Measurements from ENCODE around the gene SRD5A3. TPM values are rescaled to one million over a fixed set of nuclear protein-coding genes. Genes with fewer than 3 reads are reported as not detected.

Gene SRD5A3
- total RNA-seq, 1 experiment from 2014 or later = 26.1 TPM

DNA sequence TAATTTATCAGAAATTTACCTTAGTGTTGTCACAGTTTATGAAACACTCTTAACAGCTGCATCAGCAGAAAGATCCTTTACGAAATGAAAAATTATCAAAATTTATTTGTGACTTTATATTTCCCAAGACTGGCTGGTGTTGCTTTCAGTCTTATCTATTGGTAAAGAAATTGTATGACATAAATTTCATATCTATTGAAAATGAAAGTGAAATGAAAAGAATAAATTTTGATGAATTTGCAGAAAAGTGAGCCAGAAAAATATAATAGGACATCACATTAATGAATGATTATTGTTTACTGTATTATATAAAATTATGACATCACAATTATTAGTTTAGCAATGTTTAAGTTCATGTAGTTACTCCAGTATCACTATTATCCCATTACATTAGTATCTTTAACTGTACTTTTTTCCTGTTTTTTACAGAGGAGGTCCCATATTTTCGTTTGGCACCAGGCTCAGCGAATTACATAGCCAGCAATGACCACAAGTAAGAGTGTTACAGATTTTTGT, 36.5 kb downstream of the SRD5A3 start:
- H3K4me3 Mint-ChIP-seq (ENCODE audit: unreplicated experiment) = no peak overlapping the region
- TF ChIP-seq, protein P1, sequence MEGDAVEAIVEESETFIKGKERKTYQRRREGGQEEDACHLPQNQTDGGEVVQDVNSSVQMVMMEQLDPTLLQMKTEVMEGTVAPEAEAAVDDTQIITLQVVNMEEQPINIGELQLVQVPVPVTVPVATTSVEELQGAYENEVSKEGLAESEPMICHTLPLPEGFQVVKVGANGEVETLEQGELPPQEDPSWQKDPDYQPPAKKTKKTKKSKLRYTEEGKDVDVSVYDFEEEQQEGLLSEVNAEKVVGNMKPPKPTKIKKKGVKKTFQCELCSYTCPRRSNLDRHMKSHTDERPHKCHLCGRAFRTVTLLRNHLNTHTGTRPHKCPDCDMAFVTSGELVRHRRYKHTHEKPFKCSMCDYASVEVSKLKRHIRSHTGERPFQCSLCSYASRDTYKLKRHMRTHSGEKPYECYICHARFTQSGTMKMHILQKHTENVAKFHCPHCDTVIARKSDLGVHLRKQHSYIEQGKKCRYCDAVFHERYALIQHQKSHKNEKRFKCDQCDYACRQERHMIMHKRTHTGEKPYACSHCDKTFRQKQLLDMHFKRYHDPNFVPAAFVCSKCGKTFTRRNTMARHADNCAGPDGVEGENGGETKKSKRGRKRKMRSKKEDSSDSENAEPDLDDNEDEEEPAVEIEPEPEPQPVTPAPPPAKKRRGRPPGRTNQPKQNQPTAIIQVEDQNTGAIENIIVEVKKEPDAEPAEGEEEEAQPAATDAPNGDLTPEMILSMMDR (IDR thresholded peaks at IDR 0.05; ENCODE audit: unreplicated experiment) = no peak
- CTCF ChIA-PET = no interaction called here
- BruUV-seq (replicated peaks) = no TSS peak
- no peaks in the 10 kb centered on the region for H3K9me3 Mint-ChIP-seq (ENCODE audit: unreplicated experiment)
- POLR2A ChIA-PET = no interaction called here
- DNase-seq (ENCODE audit: unreplicated experiment) = no peak
- no peak overlapping the region for H3K27ac Mint-ChIP-seq (ENCODE audit: low read depth, unreplicated experiment)
- no peaks in the 10 kb centered on the region for H3K36me3 Mint-ChIP-seq (ENCODE audit: insufficient read depth, unreplicated experiment)
- intact Hi-C loops (cut with micrococcal nuclease) = no loop called here
- H3K27me3 Mint-ChIP-seq (ENCODE audit: insufficient read depth, unreplicated experiment) = no peaks in the 10 kb centered on the region
- H3K4me1 Mint-ChIP-seq (ENCODE audit: insufficient read depth, unreplicated experiment) = peaks cover 8% of the 10 kb centered on the region

DNA sequence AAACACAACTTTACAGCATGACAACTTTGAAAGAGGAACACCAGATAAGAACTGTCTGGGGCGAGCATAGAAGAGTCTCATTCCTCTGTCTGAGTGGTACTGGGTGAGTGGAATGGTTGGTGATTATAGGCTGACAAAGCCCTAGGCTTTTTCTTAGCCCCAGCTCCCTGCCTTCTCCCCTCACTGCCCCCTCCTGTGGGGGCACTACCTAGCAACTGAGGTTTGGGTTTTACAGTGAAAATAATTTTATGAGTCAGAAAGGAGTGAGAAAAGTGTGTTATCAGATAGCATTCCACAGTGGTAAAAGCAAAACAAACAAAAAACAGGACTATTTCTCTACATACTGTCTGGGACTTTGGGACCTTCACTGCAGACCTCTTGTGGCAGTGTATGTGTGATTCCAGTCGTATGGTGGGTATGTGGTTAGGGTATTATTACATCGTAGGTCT, 39.2 kb downstream of the SRD5A3 start:
- intact Hi-C loops (cut with micrococcal nuclease) = no loop called here
- ChIA-PET CTCF (interaction anchor here (0.6 to 0.7 kb wide), 2 partner anchors 8 to 47 kb away, joined by 3 to 4 read pairs; no protein-coding TSS in a partner anchor), POLR2A (interaction anchor here (0.8 to 4.7 kb wide), 3 partner anchors 10 to 40 kb away, joined by 4 to 42 read pairs (median 4); partner anchors contain the start of genes SRD5A3 and TMEM165)
- BruUV-seq (replicated peaks) = no TSS peak
- Mint-ChIP-seq H3K4me1 (ENCODE audit: insufficient read depth, unreplicated experiment) (no peaks in the 10 kb centered on the region), H3K27ac (ENCODE audit: low read depth, unreplicated experiment) (no peak overlapping the region), H3K9me3 (ENCODE audit: unreplicated experiment) (no peaks in the 10 kb centered on the region), H3K27me3 (ENCODE audit: insufficient read depth, unreplicated experiment) (no peaks in the 10 kb centered on the region), H3K36me3 (ENCODE audit: insufficient read depth, unreplicated experiment) (no peaks in the 10 kb centered on the region), H3K4me3 (ENCODE audit: unreplicated experiment) (no peak overlapping the region)
- DNase-seq (ENCODE audit: unreplicated experiment) = no peak
- TF ChIP-seq, protein P1 (IDR thresholded peaks at IDR 0.05; ENCODE audit: unreplicated experiment) = no peak

DNA sequence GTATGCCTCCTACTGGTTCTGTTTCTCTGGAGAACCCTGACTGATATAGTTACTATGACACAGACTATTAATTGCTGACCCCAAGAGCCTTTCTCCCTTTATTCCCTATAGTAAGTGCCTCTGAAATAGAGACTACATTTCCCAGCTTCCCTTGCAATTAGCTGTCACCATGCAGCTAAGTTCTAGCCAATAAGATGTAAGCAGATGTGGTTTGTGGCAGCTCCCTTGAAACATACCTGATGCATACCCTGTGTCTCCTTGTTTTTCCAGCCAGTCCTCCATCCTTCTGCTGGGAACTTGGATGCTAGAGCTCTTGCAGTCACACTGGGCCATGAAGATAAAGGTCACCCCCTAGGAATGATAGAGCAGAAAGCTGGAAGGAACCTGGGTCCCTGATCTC, 40.0 kb downstream of the SRD5A3 start:
- TF ChIP-seq, protein P1 (IDR thresholded peaks at IDR 0.05; ENCODE audit: unreplicated experiment) = no peak
- ChIA-PET CTCF (interaction anchor here (1.4 kb wide), 1 partner anchor 40 kb away, joined by 6 read pairs; the partner anchor contains the start of gene SRD5A3), POLR2A (interaction anchor here (0.5 to 4.7 kb wide), 4 partner anchors 9 to 301 kb away, joined by 3 to 42 read pairs (median 4); partner anchors contain the start of gene TMEM165)
- no peak for DNase-seq (ENCODE audit: unreplicated experiment)
- Mint-ChIP-seq H3K27me3 (ENCODE audit: insufficient read depth, unreplicated experiment) (no peaks in the 10 kb centered on the region), H3K9me3 (ENCODE audit: unreplicated experiment) (no peaks in the 10 kb centered on the region), H3K4me3 (ENCODE audit: unreplicated experiment) (no peak overlapping the region), H3K4me1 (ENCODE audit: insufficient read depth, unreplicated experiment) (no peaks in the 10 kb centered on the region), H3K27ac (ENCODE audit: low read depth, unreplicated experiment) (no peak overlapping the region), H3K36me3 (ENCODE audit: insufficient read depth, unreplicated experiment) (no peaks in the 10 kb centered on the region)
- no TSS peak for BruUV-seq (replicated peaks)
- intact Hi-C loops (cut with micrococcal nuclease) = no loop called here

DNA sequence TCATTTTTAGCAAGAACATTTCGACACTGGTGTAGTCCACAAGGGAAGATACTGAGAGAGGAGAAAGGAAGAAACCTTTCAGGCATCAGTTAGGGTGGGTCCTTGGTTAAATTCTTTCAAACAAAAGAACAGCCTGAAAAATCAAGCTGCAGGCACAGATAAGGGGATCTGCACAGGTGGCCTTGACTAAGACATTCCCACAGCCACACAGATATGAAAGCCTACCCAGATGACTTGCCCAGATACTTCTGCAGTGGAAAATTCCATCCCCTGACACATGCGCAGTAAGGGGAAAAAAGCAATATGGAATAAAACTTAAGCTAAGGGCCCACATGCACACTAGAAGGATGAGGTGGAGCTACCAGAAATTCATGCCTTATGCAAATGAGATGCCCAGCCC, 40.8 kb downstream of the SRD5A3 start:
- no peaks in the 10 kb centered on the region for H3K27me3 Mint-ChIP-seq (ENCODE audit: insufficient read depth, unreplicated experiment)
- POLR2A ChIA-PET = interaction anchor here (1.0 to 4.7 kb wide), 4 partner anchors 8 to 42 kb away, joined by 3 to 42 read pairs (median 4); partner anchors contain the start of gene TMEM165
- no peaks in the 10 kb centered on the region for H3K36me3 Mint-ChIP-seq (ENCODE audit: insufficient read depth, unreplicated experiment)
- H3K4me1 Mint-ChIP-seq (ENCODE audit: insufficient read depth, unreplicated experiment) = no peaks in the 10 kb centered on the region
- no peak overlapping the region for H3K27ac Mint-ChIP-seq (ENCODE audit: low read depth, unreplicated experiment)
- no peak for DNase-seq (ENCODE audit: unreplicated experiment)
- TF ChIP-seq, protein P1 (IDR thresholded peaks at IDR 0.05; ENCODE audit: unreplicated experiment) = no peak
- CTCF ChIA-PET = interaction anchor here (1.4 kb wide), 1 partner anchor 41 kb away, joined by 6 read pairs; the partner anchor contains the start of gene SRD5A3
- no TSS peak for BruUV-seq (replicated peaks)
- H3K4me3 Mint-ChIP-seq (ENCODE audit: unreplicated experiment) = no peak overlapping the region
- intact Hi-C loops (cut with micrococcal nuclease) = no loop called here
- H3K9me3 Mint-ChIP-seq (ENCODE audit: unreplicated experiment) = no peaks in the 10 kb centered on the region

All from MCF 10A (cell line).